Right kidney (tissue), 9 donors: ENCODE data around the gene PIP.
"Not testable (repeated sequence)": the region's sequence is repeated elsewhere in the genome, so short reads cannot be mapped to it uniquely, and the experiment has no call there.

Source experiments
- DNase-seq: peaks from one replicate; pipeline ENCODE4 v3.0.0-alpha.2; 2016
- long read RNA-seq, 8 donors: transcript quantifications; one replicate each; lab custom pipeline, GENCODE V29; 2026

Gene PIP
- long read RNA-seq, donor 1 = 0 reads
- long read RNA-seq, donor 2 = 0 reads
- long read RNA-seq, donor 3 = 0 reads
- long read RNA-seq, donor 4 = 0 reads
- long read RNA-seq, donor 5 = 0 reads
- long read RNA-seq, donor 6 = 0 reads
- long read RNA-seq, donor 7 = 0 reads
- long read RNA-seq, donor 8 = 0 reads

DNA sequence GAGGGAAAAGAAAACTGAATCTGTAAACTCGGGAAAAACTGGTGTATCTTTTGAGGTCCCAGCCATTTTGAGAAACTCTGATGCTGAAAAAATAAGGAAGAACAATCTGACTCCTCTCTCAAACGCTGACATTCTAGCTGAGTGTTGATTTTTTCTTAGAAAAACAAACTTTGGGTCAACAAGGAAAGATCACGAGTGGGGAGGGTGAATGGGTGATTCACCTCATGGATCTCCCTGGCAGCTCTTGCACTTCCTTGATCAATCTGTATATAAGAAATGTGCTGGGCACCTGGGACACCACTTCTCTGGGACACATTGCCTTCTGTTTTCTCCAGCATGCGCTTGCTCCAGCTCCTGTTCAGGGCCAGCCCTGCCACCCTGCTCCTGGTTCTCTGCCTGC lies at the start of gene PIP:
Gene PIP, plus strand, starts transcription at position 297 of the 400 bp plus-strand sequence. Its CDS starts 40 bp downstream, at position 337.
- no peak for DNase-seq

GRCh38 chr7:143085109-143085508 lies 46.8 kb upstream of the PIP start:
- no peak for DNase-seq

- not testable (repeated sequence) for DNase-seq
Measured at GRCh38 chr7:143085610-143086009, 46.3 kb upstream of the PIP start.

- DNase-seq = not testable (repeated sequence)
Measured at GRCh38 chr7:143088549-143089231, 43.2 kb upstream of the PIP start.

DNA sequence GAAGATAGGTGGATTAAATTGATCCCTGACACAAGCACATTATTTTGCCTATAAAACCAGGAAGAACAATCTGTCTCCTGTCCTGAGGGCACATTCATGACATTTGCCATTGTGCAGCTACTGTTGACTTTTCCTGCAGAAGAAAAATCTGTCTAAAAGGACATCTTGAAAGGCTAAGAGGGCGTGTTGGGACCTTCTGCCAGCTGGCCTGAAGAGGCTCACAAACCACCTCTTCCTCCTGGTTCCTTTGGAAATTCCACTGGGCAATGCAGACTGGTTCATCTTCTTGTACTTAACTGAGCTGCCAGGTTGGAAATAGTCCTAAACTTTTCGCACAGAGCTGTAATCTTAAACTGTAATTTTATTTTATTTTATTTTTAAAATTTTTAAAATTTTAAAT lies 35.7 kb upstream of the PIP start:
- DNase-seq = no peak

DNA sequence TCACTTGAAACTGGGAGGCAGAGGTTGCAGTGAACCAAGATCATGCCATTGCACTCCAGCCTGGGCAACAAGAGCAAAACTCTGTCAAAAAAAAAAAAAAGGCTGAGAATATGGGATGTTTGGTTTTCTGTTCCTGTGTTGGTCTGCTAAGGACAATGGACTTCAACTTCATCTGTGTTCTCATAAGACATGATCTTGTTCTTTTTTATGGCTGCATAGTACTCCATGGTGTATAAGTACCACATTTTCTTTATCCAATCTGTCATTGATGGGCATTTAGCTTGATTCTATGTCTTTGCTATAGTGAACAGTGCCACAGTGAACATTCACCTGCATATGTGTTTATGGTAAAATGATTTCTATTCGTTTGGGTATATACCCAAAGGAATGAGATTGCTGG lies 32.3 kb upstream of the PIP start:
- not testable (repeated sequence) for DNase-seq

DNA sequence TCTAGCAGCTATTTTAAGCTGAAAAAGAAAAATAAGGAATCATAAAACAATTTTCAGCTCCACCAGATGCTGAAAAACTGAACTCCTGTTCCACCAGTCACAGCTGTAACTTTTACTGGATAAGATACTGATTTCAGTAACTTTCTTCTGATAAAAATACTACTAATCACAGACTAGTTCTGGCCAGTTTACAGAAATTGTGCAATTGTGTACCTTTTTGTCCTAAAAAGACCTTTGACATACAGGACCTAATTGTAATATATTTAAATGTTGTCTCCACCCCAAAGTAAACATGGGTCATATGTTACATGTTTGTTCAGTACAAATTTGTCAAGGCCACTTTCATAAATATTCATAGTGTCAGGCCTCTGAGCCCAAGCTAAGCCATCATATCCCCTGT lies 27.1 kb upstream of the PIP start:
- DNase-seq = no peak

- not testable (repeated sequence) for DNase-seq
Measured at GRCh38 chr7:143108019-143108418, 23.9 kb upstream of the PIP start.

- DNase-seq = no peak
Measured at GRCh38 chr7:143117395-143117794, 14.5 kb upstream of the PIP start.

- no peak for DNase-seq
Measured at GRCh38 chr7:143120691-143121405, 11.0 kb upstream of the PIP start.

DNA sequence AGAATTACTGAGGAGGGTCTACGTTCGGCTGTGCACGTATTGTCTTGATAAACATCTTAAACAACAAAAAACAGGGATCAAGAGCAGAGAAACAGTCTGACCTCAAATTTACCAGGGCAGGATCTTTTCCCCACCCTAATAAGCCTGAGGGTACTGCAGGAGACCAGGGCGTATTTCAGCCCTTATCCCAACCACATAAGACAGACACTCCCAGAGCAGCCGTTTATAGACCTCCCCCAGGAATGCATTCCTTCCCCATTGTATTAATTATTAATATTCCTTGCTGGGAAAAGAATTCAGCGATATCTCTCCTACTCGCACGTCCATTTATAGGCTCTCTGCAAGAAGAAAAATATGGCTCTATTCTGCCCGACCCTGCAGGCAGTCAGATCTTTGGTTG lies 8.6 kb upstream of the PIP start:
- not testable (repeated sequence) for DNase-seq

- DNase-seq = no peak
Measured at GRCh38 chr7:143126146-143126545, 5.7 kb upstream of the PIP start.

DNA sequence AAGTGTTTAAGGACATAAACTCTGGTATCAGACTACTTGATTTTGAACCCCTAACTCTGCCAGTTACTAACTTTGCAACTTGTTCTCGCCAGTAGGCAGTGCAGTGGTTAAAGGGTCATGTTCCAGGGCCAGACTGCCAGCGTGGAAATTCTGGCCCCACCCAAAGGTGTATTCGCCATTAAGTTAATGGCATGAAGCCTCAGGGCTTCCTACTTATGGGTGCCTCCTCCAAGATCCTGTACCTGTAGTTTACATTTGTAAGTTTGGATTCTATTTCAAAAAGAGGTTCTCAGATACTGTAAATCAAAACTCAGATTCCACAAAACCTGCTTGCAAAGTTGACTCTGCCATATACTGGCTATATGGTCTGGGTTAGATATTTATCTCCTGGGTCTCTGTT lies 2.8 kb upstream of the PIP start:
- no peak for DNase-seq

- DNase-seq = no peak
Measured at GRCh38 chr7:143129477-143129876, 2.4 kb upstream of the PIP start.

DNA sequence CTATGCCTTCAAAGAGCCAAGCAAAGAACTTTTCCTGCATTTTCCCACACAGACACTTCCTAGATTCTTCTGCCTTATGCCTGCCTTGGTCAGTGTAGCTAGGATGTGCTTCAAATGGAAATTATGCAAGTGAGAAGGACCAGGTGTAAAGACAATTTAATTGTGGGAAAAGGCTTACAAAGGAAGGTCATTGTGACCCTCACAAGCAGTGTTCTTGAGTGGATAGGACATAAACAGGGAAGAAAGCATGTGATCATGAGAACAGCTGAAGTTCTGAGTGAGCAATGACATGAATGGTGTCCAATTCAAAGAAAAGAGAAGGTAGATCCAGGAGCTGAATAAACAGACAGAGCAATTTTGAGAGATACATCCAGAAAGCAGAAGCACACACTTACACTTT lies 1.3 kb upstream of the PIP start:
- DNase-seq = no peak

GRCh38 chr7:143147070-143147469 lies 15.2 kb downstream of the PIP start:
- no peak for DNase-seq

GRCh38 chr7:143148050-143148449 lies 16.2 kb downstream of the PIP start:
- DNase-seq = no peak

DNA sequence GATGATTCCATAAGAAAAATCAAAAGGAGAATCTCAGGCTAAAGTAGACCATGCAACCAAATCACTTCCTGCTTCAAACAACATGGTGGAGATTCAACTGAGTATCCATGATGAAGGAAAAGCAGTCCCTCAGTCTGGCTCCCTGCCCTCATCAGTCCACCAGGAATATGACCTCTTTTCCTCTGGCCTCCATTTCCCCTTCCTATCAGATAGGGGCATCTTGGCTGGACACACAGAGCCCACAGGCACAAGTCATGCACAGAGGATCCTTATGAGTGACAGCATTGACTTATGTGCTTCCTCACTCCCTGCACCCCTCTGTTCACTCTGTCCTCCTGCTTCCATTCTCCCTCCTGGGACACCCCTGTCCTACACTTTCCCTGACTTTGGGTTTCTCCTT lies 16.8 kb downstream of the PIP start:
- DNase-seq = no peak

DNA sequence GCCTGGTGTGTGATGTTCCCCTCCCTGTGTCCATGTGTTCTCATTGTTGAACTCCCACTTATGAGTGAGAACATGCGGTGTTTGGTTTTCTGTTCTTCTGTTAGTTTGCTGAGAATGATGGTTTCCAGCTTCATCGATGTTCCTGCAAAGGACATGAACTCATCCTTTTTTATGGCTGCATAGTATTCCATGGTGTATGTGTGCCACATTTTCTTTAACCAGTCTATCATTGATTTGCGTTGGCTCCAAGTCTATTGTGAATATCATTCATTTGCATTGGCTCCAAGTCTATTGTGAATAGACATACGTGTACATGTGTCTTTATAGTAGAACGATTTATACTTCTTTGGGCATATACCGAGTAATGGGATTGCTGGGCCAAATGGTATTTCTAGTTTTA lies 18.8 kb downstream of the PIP start:
- DNase-seq = not testable (repeated sequence)

- DNase-seq = not testable (repeated sequence)
Measured at GRCh38 chr7:143158617-143159016, 26.7 kb downstream of the PIP start.

DNA sequence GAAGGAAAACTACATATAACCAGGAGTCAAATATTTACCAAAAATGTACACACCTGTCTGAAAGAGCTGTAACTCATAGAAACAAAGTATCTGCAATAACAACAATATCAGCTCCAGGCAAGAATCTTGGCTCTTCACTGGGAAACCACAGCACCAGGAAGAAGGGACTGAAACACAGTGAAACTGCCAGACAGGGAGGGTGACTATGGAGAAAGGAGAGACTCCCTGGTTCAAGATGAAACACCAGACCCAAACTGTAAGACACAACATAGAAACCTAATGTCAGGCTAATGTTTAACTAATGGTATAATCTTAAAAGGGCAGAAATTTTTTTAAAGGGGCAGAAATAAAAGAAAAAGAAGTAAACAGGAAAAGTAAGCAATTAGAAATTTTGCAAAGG lies 39.8 kb downstream of the PIP start:
- no peak for DNase-seq

- no peak for DNase-seq
Measured at GRCh38 chr7:143172354-143172753, 40.5 kb downstream of the PIP start.

DNA sequence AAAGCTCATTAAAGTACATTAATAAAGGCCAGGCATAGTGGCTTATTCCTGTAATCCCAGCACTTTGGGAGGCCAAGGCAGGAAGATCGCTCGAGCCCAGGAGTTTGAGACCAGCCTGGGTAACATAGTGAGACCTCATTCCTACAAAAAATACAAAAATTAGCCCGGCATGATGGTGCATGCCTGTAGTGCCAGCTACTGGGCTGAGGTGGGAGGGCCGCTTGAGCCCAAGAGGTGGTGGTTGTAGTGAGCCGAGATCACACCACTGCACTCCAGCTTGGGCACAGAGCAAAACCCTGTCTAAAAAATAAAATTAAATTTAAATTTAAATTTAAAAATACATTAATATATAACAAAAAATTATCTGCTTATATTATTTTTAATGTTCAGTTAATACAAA lies 44.3 kb downstream of the PIP start:
- DNase-seq = no peak
